ENCODE results near the gene LMX1B.

Gene LMX1B

GRCh38 chr9:126738553-126738952, 124.8 kb downstream of the LMX1B start:
- TF ChIP-seq CTCF (IDR thresholded peaks at IDR 0.05), result no peak
- H3K27ac ChIP-seq, result no peak overlapping the region
- H3K9me3 ChIP-seq, result peaks cover 0 to 20% (median 4%) of the 10 kb centered on the region in 3 donors
- no peaks in the 10 kb centered on the region for H3K4me1 ChIP-seq
- H3K27me3 ChIP-seq, result peaks cover 0 to 20% of the 10 kb centered on the region in 2 donors
- no peak overlapping the region for H3K4me3 ChIP-seq
- DNase-seq, result no peak
- intact Hi-C loops (cut with DNase I; ENCODE audit: low total_unique reads), result no loop called here
- no peaks in the 10 kb centered on the region for H3K36me3 ChIP-seq

- H3K4me3 ChIP-seq, result no peak overlapping the region
- DNase-seq, result no peak
- no peaks in the 10 kb centered on the region for H3K9me3 ChIP-seq
- H3K27ac ChIP-seq, result no peak overlapping the region
- intact Hi-C loops (cut with DNase I; ENCODE audit: low total_unique reads), result loop anchor here (5.0 kb wide), 1 partner anchor 71 kb away; no protein-coding TSS in a partner anchor
- no peaks in the 10 kb centered on the region for H3K4me1 ChIP-seq
- H3K36me3 ChIP-seq, result no peaks in the 10 kb centered on the region
- TF ChIP-seq CTCF (IDR thresholded peaks at IDR 0.05), result no peak
- H3K27me3 ChIP-seq, result peaks cover 0 to 37% of the 10 kb centered on the region in 2 donors
Measured at GRCh38 chr9:126743041-126743440, 129.3 kb downstream of the LMX1B start.

- Histone ChIP-seq H3K4me3 (no peak overlapping the region), H3K27me3 (peaks cover 0 to 45% of the 10 kb centered on the region in 2 donors), H3K9me3 (no peaks in the 10 kb centered on the region), H3K4me1 (no peaks in the 10 kb centered on the region), H3K27ac (no peak overlapping the region), H3K36me3 (no peaks in the 10 kb centered on the region)
- intact Hi-C loops (cut with DNase I; ENCODE audit: low total_unique reads), result no loop called here
- TF ChIP-seq CTCF (IDR thresholded peaks at IDR 0.05), result no peak
- no peak for DNase-seq
Measured at GRCh38 chr9:126745574-126746411, 132.1 kb downstream of the LMX1B start.
